ENCODE data around the gene CFAP119. TPM values are rescaled to one million over a fixed set of nuclear protein-coding genes. Genes with fewer than 3 reads are reported as not detected.

The CFAP119 gene
- total RNA-seq, 1 experiment from 2014 or later, result 9.6 TPM

GRCh38 chr16:30785126-30786106, 23.6 kb upstream of the CFAP119 start:
- ATAC-seq (no peak), DNase-seq (no peak)
- H3K36me3 ChIP-seq (ENCODE audit: low read depth, low read length), result no peaks in the 10 kb centered on the region
- peak overlapping the region; percentile 88 for H3K4me2 ChIP-seq (ENCODE audit: low read length)
- no peak overlapping the region for H2AFZ ChIP-seq (ENCODE audit: low read length)
- ChIA-PET POLR2A (ENCODE audit: unreplicated experiment) (no interaction called here), CTCF (no interaction called here)
- BruUV-seq (replicated peaks), result TSS peak; percentile 22
- peak overlapping the region; percentile 88; the same call in 1 of the 2 replicates for H3K4me3 ChIP-seq (ENCODE audit: low read length)
- H3K27me3 ChIP-seq (ENCODE audit: low read length), result no peaks in the 10 kb centered on the region
- H3K4me1 ChIP-seq (ENCODE audit: insufficient read depth, low read length), result peaks cover 4% of the 10 kb centered on the region; the same call in 1 of the 2 replicates
- H3K9ac ChIP-seq (ENCODE audit: low read length), result peak overlapping the region; percentile 76; the same call in 1 of the 2 replicates
- TF ChIP-seq, protein P1, sequence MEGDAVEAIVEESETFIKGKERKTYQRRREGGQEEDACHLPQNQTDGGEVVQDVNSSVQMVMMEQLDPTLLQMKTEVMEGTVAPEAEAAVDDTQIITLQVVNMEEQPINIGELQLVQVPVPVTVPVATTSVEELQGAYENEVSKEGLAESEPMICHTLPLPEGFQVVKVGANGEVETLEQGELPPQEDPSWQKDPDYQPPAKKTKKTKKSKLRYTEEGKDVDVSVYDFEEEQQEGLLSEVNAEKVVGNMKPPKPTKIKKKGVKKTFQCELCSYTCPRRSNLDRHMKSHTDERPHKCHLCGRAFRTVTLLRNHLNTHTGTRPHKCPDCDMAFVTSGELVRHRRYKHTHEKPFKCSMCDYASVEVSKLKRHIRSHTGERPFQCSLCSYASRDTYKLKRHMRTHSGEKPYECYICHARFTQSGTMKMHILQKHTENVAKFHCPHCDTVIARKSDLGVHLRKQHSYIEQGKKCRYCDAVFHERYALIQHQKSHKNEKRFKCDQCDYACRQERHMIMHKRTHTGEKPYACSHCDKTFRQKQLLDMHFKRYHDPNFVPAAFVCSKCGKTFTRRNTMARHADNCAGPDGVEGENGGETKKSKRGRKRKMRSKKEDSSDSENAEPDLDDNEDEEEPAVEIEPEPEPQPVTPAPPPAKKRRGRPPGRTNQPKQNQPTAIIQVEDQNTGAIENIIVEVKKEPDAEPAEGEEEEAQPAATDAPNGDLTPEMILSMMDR (conservative IDR thresholded peaks at IDR 0.05; ENCODE audit: low read depth, low read length), result no peak
- no peak for TF ChIP-seq EZH2 (IDR thresholded peaks at IDR 0.05; ENCODE audit: low read length, unreplicated experiment)
- TF ChIP-seq EZH2phosphoT487 (IDR thresholded peaks at IDR 0.05; ENCODE audit: borderline replicate concordance, low read length), result no peak
- no peaks in the 10 kb centered on the region for H3F3A ChIP-seq (ENCODE audit: low read length, unreplicated experiment)
- no peaks in the 10 kb centered on the region for H3K9me3 ChIP-seq (ENCODE audit: low read length)
- no peaks in the 10 kb centered on the region for H4K20me1 ChIP-seq (ENCODE audit: low read length)
- H3K9me2 ChIP-seq (replicated peaks; ENCODE audit: low read length), result no peaks in the 10 kb centered on the region
- peaks cover 21% of the 10 kb centered on the region for H3K79me2 ChIP-seq (ENCODE audit: low read length)
- intact Hi-C loops (cut with micrococcal nuclease), result no loop called here
- no peak overlapping the region for H3K27ac ChIP-seq (ENCODE audit: low read length)

GRCh38 chr16:30784215-30784614, 22.4 kb upstream of the CFAP119 start:
- no peak overlapping the region for H3K27ac ChIP-seq (ENCODE audit: low read length)
- H3K36me3 ChIP-seq (ENCODE audit: low read depth, low read length), result no peaks in the 10 kb centered on the region
- H3F3A ChIP-seq (ENCODE audit: low read length, unreplicated experiment), result no peaks in the 10 kb centered on the region
- peaks cover 4% of the 10 kb centered on the region; the same call in 1 of the 2 replicates for H3K4me1 ChIP-seq (ENCODE audit: insufficient read depth, low read length)
- ChIA-PET POLR2A (ENCODE audit: unreplicated experiment) (no interaction called here), CTCF (no interaction called here)
- H3K9me3 ChIP-seq (ENCODE audit: low read length), result no peaks in the 10 kb centered on the region
- TF ChIP-seq, protein P1 (conservative IDR thresholded peaks at IDR 0.05; ENCODE audit: low read depth, low read length), result no peak
- TF ChIP-seq EZH2 (IDR thresholded peaks at IDR 0.05; ENCODE audit: low read length, unreplicated experiment) (no peak), EZH2phosphoT487 (IDR thresholded peaks at IDR 0.05; ENCODE audit: borderline replicate concordance, low read length) (no peak)
- H3K9ac ChIP-seq (ENCODE audit: low read length), result no peak overlapping the region
- DNase-seq (no peak), ATAC-seq (no peak)
- intact Hi-C loops (cut with micrococcal nuclease), result no loop called here
- peaks cover 21% of the 10 kb centered on the region for H3K79me2 ChIP-seq (ENCODE audit: low read length)
- no peak overlapping the region for H2AFZ ChIP-seq (ENCODE audit: low read length)
- H3K27me3 ChIP-seq (ENCODE audit: low read length), result no peaks in the 10 kb centered on the region
- no peaks in the 10 kb centered on the region for H4K20me1 ChIP-seq (ENCODE audit: low read length)
- no peaks in the 10 kb centered on the region for H3K9me2 ChIP-seq (replicated peaks; ENCODE audit: low read length)
- no peak overlapping the region for H3K4me2 ChIP-seq (ENCODE audit: low read length)
- H3K4me3 ChIP-seq (ENCODE audit: low read length), result no peak overlapping the region
- BruUV-seq (replicated peaks), result no TSS peak
